Esophagus muscularis mucosa (tissue), 4 donors: ENCODE data around the gene TMC2.

ENCODE experiments used
- EP300 ChIP-seq: sonication (generic); formaldehyde crosslinking; IDR thresholded peaks from one replicate; pipeline ENCODE4 v1.6.1; 2017; ENCODE audit warnings: antibody characterized with exemption
- POLR2A ChIP-seq: fragments of 450-650 bp; IDR thresholded peaks from one replicate; pipeline ENCODE4 v1.6.1; 2017; ENCODE audit warnings: antibody characterized with exemption, moderate library complexity, mild to moderate bottlenecking, low read depth
- POLR2AphosphoS5 ChIP-seq, 2 donors: sonication (generic); formaldehyde crosslinking; IDR thresholded peaks; one replicate each; pipeline ENCODE4 v1.6.1; 2017; ENCODE audit warnings: antibody characterized with exemption in 2 of 2
- TF ChIP-seq, protein P1 (sequence below), 3 experiments: fragments of 200-600 bp in 2 of 3; fragments of 450-650 bp in 1 of 3; sonication (generic) in 2 of 3; IDR thresholded peaks; one replicate each; pipeline ENCODE4 v1.5.1; 2017 to 2019; ENCODE audit warnings: antibody characterized with exemption in 3 of 3, mild to moderate bottlenecking in 2 of 3, moderate library complexity in 1 of 3

DNA sequence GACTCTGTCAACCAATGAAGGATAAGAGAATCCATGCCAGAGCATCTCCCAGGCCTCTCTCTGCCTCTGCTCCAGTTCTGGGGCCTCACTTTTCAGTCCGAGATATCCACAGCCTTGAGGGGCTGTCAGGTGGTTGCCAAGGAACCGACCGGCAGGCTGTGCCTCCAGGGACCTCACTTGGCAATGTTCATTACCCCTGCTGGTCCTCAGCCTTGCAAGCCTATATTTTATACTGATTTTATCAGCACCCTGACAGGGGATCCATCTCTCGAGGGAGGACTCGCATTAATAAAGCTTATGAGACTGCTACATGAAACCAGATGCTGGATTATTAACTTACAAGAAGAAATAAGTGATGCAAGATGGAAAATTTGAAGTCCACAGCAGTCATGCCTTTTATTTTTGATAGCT lies 39.9 kb downstream of the TMC2 start:
- TF ChIP-seq POLR2A (no peak), EP300 (no peak), POLR2AphosphoS5 (IDR thresholded peaks at IDR 0.05) (no peak)
- TF ChIP-seq, protein P1, sequence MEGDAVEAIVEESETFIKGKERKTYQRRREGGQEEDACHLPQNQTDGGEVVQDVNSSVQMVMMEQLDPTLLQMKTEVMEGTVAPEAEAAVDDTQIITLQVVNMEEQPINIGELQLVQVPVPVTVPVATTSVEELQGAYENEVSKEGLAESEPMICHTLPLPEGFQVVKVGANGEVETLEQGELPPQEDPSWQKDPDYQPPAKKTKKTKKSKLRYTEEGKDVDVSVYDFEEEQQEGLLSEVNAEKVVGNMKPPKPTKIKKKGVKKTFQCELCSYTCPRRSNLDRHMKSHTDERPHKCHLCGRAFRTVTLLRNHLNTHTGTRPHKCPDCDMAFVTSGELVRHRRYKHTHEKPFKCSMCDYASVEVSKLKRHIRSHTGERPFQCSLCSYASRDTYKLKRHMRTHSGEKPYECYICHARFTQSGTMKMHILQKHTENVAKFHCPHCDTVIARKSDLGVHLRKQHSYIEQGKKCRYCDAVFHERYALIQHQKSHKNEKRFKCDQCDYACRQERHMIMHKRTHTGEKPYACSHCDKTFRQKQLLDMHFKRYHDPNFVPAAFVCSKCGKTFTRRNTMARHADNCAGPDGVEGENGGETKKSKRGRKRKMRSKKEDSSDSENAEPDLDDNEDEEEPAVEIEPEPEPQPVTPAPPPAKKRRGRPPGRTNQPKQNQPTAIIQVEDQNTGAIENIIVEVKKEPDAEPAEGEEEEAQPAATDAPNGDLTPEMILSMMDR (IDR thresholded peaks at IDR 0.05): no peak
